ENCODE measurements around the gene RNF31.

DNA sequence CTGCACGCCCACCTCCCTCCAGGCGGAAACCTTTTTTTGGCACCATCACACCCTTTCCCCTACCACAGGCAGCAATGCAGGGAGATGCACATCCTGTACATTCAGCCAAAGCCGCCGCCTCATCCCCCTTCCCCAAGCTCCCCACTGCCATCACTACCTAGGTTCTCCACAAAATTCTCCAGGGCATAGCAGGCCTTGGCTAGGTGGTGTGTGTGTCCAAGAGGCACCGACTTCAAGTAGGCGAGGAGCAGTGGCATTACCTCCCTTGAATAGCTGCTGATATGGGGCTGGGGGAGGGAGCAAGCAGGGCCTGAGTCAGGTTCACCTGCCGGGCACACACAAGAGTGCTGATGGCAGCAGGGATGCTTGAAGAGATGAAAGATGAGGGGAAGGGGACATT is 37.7 kb downstream of the RNF31 start:
- no peak for TF ChIP-seq POLR2A (IDR thresholded peaks at IDR 0.05)
- TF ChIP-seq CTCF (IDR thresholded peaks at IDR 0.05), result no peak
- no peak for TF ChIP-seq POLR2AphosphoS5 (IDR thresholded peaks at IDR 0.05)

Measured in transverse colon (tissue), 4 donors.